Measurements from ENCODE around the gene FMNL2.

The FMNL2 gene

DNA sequence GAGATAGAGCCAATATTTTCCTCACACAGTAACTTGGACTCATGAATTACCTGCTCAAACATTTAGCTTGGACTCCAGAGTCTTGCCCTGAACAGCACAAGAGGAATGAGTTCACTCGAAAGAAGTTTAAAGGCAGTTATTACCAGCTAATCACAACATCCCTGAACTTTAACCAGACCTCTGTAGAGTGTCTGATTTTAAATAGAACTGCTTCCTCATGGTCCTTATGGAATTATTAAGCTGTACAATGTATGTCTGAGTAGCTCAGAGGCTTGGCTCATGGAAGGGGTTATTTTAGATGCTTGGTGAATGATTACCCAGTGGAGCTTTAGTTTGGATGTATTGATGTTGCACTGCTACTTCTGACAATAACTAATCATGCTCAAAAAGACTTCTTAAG, 183.1 kb downstream of the FMNL2 start:
- H2AFZ ChIP-seq (ENCODE audit: low read length): no peak overlapping the region
- H3F3A ChIP-seq (ENCODE audit: insufficient read depth, low read length): no peaks in the 10 kb centered on the region
- no peak overlapping the region for H3K27ac ChIP-seq (ENCODE audit: low read length)
- no peaks in the 10 kb centered on the region for H3K79me2 ChIP-seq (ENCODE audit: low read length)
- H3K9me2 ChIP-seq (replicated peaks; ENCODE audit: insufficient read depth, low read length): no peaks in the 10 kb centered on the region
- no peaks in the 10 kb centered on the region for H3K27me3 ChIP-seq (replicated peaks; ENCODE audit: insufficient read depth, low read length)
- TF ChIP-seq CTCF (IDR thresholded peaks at IDR 0.05; ENCODE audit: low read length) (no peak), EZH2 (optimal IDR thresholded peaks at IDR 0.05; ENCODE audit: low read depth, low read length) (no peak), EZH2phosphoT487 (IDR thresholded peaks at IDR 0.05; ENCODE audit: low read length) (no peak)
- H3K4me2 ChIP-seq (ENCODE audit: low read depth, low read length): no peak overlapping the region
- H3K9me3 ChIP-seq (replicated peaks; ENCODE audit: insufficient read depth, low read length): no peaks in the 10 kb centered on the region
- no peak for DNase-seq
- no peak overlapping the region for H3K4me3 ChIP-seq (ENCODE audit: low read length)
- no peaks in the 10 kb centered on the region for H3K36me3 ChIP-seq (replicated peaks; ENCODE audit: insufficient read depth, low read length)
- no peaks in the 10 kb centered on the region for H3K4me1 ChIP-seq (ENCODE audit: low read length)
- no peak overlapping the region for H3K9ac ChIP-seq (ENCODE audit: low read length)
- H4K20me1 ChIP-seq (ENCODE audit: insufficient read depth, low read length): no peaks in the 10 kb centered on the region

DNA sequence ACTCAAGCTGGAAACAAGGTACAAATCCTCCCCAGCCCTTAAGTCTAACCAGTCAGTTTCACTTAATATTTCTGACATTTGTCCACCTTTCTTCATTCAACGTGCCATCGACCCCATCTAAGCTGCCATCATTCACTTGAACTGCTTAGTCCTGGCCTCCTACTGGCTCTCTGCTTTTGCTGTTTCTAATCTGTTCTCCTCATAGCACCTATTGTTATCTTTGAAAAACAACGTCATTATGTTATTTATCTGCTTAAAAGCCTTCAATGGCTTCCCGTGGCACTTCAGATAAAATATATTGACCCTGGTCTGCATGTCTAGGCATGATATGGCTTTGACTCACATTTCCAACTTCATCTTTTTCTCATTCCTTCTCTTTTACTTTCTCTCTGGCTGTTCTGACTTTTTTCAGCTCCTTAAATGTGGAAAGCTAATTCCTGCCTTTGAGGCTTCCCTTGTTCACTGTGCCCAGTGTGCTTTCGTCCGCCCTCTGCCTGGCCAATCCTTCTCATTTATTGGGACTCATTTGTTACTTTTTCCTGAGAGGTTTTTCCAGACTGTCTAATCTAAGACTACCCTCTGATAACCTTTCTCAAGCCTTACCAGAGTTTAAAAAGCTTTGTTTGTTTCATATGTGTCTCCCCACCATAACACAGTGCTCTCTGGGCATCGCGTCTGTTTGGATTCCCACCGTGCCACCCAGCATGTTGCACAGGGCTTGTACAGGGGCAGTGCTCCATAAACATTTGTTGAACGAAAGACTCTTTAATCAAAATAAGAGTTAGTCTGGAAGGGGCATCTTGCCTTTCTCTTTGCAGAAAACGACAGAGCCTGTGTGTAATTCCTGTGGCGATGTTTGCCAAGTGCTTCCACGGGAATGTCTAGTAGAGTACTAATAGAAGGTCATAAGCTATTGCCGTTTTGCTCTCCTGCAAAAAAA, 183.9 kb downstream of the FMNL2 start:
- TF ChIP-seq EZH2phosphoT487 (IDR thresholded peaks at IDR 0.05; ENCODE audit: low read length): no peak
- no peak for TF ChIP-seq CTCF (IDR thresholded peaks at IDR 0.05; ENCODE audit: low read length)
- no peak for TF ChIP-seq EZH2 (optimal IDR thresholded peaks at IDR 0.05; ENCODE audit: low read depth, low read length)
- Histone ChIP-seq H3K79me2 (ENCODE audit: low read length) (no peaks in the 10 kb centered on the region), H3K9me2 (replicated peaks; ENCODE audit: insufficient read depth, low read length) (no peaks in the 10 kb centered on the region), H3K27me3 (replicated peaks; ENCODE audit: insufficient read depth, low read length) (no peaks in the 10 kb centered on the region), H3K4me2 (ENCODE audit: low read depth, low read length) (no peak overlapping the region), H3K36me3 (replicated peaks; ENCODE audit: insufficient read depth, low read length) (no peaks in the 10 kb centered on the region), H3K9ac (ENCODE audit: low read length) (no peak overlapping the region), H3K27ac (ENCODE audit: low read length) (no peak overlapping the region), H3K4me1 (ENCODE audit: low read length) (no peaks in the 10 kb centered on the region), H4K20me1 (ENCODE audit: insufficient read depth, low read length) (no peaks in the 10 kb centered on the region), H2AFZ (ENCODE audit: low read length) (no peak overlapping the region), H3F3A (ENCODE audit: insufficient read depth, low read length) (no peaks in the 10 kb centered on the region), H3K4me3 (ENCODE audit: low read length) (no peak overlapping the region), H3K9me3 (replicated peaks; ENCODE audit: insufficient read depth, low read length) (no peaks in the 10 kb centered on the region)
- no peak for DNase-seq

DNA sequence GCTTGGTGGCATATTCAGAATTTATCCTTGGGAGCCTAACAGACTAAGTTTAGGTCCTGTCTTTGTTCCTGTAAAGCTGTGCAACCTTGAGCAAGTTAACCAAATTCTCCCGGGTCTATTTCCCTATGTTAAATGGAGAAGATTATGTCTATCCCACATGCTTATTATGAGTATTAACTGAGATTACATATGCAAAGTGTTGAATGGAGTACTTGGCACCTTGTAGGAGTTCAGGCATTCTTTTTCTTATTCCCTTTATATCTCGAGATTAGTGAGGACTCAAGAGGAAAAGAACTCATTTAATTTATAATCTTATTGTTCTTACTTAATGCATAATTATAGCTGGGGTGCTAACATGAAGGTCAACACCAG, 184.6 kb downstream of the FMNL2 start:
- H3K27me3 ChIP-seq (replicated peaks; ENCODE audit: insufficient read depth, low read length): no peaks in the 10 kb centered on the region

More for the DNA sequence above, 184.6 kb downstream of the FMNL2 start:
- no peaks in the 10 kb centered on the region for H3K4me1 ChIP-seq (ENCODE audit: low read length)
- H3K27ac ChIP-seq (ENCODE audit: low read length): no peak overlapping the region
- H2AFZ ChIP-seq (ENCODE audit: low read length): no peak overlapping the region
- H3K4me3 ChIP-seq (ENCODE audit: low read length): no peak overlapping the region
- H3F3A ChIP-seq (ENCODE audit: insufficient read depth, low read length): no peaks in the 10 kb centered on the region
- DNase-seq: no peak
- H3K9me3 ChIP-seq (replicated peaks; ENCODE audit: insufficient read depth, low read length): no peaks in the 10 kb centered on the region
- no peak overlapping the region for H3K4me2 ChIP-seq (ENCODE audit: low read depth, low read length)
- no peaks in the 10 kb centered on the region for H3K79me2 ChIP-seq (ENCODE audit: low read length)
- H3K9me2 ChIP-seq (replicated peaks; ENCODE audit: insufficient read depth, low read length): no peaks in the 10 kb centered on the region
- no peak for TF ChIP-seq CTCF (IDR thresholded peaks at IDR 0.05; ENCODE audit: low read length)
- no peaks in the 10 kb centered on the region for H3K36me3 ChIP-seq (replicated peaks; ENCODE audit: insufficient read depth, low read length)
- no peak overlapping the region for H3K9ac ChIP-seq (ENCODE audit: low read length)
- no peaks in the 10 kb centered on the region for H4K20me1 ChIP-seq (ENCODE audit: insufficient read depth, low read length)

Measured in MM.1S (cell line).